Inflammatory macrophage treated with lipopolysaccharide for 4 hours (primary cell): ENCODE results near the gene PELI2.

ENCODE experiments used
- DNase-seq: peaks from one replicate; pipeline ENCODE4 v3.0.0-alpha.2; 2020

PELI2 gene

DNA sequence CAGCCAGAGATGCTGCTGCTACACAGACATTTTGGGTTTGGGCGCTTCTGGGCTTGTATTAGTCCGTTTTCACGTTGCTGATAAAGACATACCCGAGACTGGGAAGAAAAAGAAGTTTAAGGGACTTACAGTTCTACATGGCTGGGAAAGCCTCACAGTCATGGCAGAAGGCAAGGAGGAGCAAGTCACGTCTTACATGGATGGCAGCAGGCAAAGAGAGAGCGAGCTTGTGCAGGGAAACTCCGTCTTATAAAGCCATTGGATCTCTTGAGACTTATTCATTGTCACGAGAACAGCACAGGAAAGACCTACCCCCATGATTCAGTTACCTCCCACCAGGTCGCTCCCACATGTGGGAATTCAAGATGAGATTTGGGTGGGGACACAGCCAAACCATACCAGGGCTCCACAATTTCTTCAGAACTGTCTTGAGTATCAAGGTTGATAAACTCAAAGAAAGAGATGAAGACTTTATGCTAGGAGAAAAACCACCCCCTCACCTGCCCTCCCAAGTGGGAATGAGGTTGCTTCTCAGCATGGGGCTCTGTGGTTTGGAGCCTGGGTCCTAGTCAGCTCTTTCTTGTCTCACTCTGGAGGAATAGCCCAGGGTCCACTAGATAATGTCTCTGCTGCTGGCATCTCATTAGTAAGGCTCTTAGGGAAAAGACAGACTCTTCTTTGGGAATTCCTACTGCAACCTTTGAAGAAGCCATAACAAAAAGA is 200.3 kb downstream of the PELI2 start:
- DNase-seq: no peak

DNA sequence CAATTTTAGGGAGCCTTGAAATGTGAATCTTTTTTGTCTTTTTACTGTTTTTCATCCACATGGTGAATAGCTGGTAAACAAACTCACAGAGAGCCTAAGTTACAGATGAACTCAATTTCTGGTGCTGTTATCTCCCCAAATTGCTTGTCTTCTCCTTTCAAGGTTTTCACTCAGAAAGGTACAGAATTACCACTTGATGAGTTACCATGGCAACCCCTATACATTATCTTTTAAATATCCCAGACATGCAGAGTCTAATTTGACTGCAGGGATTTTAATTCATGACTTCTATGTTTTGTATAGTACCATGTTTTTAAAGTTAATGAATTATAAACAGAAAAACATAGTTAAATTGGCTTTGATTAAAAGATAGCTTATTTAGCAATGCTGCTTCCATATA is 203.7 kb downstream of the PELI2 start:
- no peak for DNase-seq

DNA sequence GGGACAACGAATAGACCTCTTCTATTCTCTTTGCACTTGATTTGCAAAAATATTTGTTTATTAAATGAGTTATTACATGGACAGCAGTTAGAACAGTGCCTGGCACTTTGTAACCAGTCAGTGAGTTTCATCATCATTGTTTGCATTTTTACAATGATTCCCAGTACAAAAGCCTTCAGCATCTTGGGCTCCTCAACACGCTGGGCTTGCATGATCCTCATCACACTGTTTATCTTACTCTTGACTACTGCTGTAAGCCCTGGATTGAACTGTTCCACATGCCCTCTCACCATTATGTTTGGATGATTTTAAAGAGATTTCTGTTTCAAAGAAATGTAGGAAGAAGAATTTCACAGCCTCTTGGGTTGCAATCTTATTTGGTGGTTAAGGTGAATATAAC is 204.3 kb downstream of the PELI2 start:
- DNase-seq: no peak

- no peak for DNase-seq
These were observed 206.2 kb downstream of the PELI2 start for GRCh38 chr14:56324454-56324853.

DNA sequence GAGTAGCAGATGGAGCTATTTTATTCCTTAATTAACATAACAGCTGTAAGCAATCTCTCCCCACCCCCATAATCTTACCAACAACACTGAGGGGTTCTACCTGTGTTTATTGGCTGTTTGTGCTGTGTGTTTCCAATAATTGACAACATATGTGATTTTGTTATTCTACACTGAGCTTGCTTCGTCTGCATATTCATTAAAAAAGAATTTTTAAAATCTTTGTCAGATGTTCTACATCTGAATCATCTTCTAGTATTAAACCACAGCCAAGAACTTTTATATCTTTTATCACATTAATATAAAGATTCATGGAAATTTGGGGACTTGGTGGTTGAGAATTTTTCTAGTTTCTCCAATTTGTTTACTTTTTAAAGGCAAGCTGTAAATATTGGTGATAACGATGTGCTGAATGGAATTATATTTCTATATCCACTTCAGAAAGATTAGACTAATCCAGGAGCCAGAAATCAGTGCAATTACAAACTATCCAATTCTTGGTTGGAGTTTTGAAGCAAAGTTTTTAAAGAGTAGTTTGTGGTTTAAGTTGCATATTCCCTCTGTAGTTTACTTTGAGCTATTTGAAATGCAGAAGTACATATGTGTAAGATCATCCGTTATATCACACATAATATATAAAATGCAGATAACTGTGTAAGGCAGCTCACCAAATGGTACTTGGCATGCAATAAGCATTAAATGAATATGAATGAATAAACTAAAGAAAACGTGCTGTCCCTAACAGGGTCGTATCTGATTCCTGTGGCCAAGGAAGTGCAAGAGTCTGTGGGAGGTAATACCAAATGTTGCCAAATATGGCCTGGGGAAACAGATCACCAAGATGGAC is 206.9 kb downstream of the PELI2 start:
- no peak for DNase-seq

- DNase-seq: no peak
These were observed 209.8 kb downstream of the PELI2 start for GRCh38 chr14:56328021-56328420.

DNA sequence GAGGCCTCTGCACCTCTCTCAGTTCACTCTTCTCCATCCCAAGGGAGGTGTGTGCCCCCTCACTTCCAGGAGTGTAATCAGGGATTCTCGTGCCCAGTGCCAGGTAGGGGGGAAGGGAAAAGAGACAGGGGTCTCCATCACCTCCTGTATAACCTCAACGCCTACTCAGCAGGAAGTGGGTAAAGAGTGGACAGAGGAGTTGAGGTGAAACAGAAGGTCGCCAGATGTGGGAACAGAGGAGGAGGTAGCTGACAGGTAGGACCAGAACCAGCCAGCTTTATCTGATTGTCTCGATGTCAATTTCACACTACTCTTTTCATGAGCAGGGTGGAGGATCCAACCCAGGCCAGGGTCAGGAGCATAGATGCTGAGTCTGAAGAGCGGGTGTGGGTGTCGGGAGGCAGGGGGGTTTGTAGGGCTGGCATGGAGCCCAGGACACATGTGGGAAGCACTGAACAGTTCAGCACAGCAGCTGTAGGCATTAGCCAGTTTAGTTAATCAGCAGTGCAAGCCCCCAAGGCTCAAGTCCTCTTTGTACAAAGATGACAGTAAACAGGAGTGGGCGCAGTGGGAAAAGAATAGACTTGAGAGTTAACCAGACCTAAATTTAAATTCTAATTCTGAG is 213.5 kb downstream of the PELI2 start:
- DNase-seq: no peak

DNA sequence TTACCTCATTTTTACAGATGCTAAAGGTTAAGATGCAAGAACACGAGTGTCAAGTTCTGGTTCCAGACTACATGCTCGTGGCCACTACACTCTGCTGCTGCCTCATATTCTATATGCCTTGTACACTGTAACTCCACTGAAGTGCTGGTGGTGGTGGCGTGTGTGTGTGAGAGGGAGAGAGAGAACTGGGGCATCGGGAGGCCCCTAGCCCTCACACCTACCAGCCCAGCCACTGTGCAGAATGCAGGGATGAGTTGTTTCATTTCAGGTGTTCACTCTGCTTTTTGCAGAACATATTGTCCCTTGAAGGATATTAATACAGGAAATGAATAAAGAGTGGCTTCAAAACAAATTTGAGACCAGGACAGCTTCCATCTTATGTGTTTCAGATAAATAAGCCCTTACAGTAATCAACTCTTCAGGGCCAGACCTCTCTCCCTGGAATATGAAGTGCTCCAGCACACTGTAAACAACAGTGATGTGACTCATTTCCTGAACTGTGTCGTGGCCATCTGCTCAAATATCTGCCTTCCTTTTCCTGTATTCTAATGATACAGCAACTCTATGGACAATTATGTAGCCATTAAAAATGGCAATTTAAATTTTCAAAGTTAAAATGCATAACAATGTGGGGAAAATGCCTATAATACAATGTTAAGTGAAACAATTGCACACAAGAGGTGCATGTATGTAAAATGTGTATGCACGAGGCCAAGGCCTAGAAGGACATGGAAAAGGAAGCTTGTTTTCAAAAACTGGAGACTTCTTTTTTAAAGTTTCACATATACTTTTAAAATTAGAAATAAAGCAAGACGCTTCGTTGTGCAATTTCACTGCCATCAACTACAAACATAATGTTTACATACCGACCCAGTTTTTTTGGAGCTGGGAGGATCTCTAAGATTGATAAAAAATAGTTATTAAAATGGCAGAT is 215.4 kb downstream of the PELI2 start:
- peak; percentile 48 for DNase-seq

- no peak for DNase-seq
These were observed 216.2 kb downstream of the PELI2 start for GRCh38 chr14:56334458-56334857.

GRCh38 chr14:56338674-56339073 is 220.5 kb downstream of the PELI2 start:
- DNase-seq: no peak

DNA sequence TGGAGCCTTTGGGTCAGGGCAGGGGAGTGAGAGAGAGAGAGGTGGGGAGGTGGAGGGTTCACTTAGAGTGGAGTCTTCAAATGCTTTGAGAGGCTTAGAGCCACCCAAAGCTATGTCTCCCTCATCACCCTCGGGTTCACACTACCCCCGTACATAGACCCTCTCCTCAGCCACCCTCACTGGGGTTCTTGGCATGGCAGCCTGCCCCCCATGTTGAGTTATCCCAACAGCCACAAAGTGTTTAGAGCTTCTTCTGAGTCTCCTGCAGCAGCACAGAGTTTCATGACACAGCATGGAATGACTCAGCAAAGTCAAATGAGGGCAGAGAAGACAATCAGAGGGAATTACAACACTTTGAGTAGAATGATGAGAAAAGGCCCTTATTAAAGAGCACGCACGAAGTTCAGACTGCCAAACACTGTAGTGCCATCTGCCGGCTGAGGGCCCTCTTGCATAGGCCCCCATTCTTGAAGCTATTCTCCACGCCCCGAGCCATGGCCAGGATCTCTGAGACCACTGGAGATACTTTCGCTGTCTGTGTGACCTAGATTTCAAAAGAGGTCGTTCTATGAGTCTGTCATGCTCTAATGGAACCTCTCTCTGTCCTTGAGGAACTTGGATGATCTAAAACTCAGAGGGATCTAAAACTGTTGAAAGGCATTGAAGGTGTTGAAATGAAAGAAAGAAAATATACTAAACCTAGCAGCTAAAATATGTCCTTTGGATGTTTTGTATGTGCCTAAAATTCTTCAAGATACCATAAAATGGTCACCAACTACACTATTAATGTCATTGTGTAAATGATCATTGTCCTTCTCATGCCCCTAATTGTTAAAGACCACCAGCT is 221.9 kb downstream of the PELI2 start:
- DNase-seq: peak; percentile 90

DNA sequence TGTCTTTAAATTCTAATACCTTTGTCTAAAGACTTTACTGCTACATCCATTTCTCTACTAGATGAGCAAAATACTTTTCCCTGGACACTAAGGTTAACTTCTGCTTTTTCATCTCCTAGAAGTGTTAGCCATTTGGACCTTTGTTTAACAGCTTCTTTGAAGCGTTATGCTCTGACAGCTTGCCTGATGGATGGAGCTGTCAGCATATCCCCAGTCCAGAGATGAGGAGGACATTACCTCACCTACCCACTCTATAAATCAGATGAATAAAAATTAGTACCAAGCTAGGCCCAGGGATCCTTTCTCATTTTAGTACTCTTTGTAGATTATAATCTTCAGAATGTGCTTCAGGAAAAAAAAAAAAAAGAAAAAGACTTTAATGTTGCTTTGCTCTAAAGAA is 222.7 kb downstream of the PELI2 start:
- no peak for DNase-seq

DNA sequence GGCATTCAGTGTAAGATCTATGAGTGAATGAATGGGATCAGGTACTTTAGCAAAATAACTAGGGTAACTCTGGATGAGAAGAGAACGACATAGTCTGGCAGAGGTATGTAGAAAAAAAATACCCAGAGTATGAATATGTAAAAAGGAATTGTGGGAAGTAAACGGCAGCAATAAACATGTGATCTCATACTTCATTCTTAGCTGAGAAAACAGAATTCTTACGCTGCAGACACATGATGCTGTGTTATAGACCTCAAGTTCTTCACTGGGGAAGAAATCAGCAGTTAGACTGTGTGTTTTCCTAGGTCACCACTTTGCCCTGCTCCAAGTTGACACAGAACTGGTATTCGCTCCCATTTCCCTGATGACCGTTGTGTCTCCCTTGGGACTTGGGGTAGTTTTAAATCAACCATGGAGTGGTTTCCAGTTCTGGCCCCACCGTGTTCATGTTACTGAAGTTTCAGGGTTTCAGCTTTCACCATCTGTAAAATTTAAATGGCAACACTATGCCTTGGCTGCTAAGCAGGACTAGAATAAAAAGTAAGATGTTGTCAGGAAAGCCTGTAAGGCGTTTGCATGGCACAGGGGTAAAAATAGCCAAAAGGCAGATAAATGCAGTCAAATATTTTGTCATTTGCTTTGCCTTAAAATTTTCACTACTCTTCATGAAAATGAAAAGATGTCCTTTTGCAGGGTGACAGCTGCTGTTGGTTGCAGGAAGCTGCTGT is 223.7 kb downstream of the PELI2 start:
- peak; percentile 35 for DNase-seq

DNA sequence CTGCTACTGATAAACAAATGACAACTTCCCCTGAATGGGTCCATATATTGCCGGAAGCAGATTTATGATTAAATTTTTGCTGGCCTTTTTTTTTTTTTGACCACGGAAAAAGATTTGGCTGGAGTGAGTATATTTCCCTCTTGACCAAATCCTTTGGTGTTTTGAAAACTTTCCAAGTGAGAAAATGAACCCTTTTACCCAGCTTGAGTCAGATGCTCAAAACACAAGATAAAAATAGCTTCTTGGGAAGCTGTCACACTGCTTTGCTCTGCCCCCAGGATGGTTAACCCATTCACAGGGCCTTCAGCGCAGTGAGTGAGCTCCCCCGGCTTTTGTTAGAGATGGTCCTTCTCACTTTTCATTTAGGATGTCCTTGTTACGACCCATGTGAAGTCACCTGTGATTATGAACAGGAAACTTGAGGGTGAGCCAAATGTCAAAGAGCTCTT is 224.3 kb downstream of the PELI2 start:
- DNase-seq: peak; percentile 17

DNA sequence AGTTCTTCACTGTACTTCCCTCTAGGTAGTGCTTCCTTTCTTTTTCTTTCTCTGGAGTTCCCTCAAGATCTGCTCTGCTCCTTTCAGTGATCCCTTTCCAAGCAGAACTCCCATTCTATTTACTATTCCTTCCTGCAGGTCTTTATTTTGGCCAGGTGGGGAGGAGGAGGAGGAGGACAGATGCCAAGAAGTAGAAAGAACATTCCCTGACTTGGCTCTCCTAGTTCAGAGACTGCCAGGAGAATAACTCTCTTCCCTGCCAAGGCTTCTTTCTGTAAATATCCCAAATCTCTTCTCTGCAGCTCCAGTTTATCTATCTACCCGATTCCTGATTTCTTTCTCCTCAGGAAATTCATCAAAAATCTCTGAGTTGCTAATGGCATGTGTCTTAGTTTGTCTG is 231.7 kb downstream of the PELI2 start:
- no peak for DNase-seq
